Kidney (tissue), 14 donors: ENCODE results near the gene PDCD1LG2. TPM values are rescaled to one million over a fixed set of nuclear protein-coding genes. Genes with fewer than 3 reads are reported as not detected.
A peak's percentile ranks its signal among the peaks of the same experiment; 100 is the strongest.

ENCODE experiments used
- DNase-seq, 5 donors: peaks; one replicate each; pipeline ENCODE4 v3.0.0-alpha.2; 2013 to 2020
- FAIRE-seq: peaks from 2 replicates; lab custom pipeline; 2012; peaks lifted over from hg19 to GRCh38; lab: Jason Lieb, UNC
- H3K27ac ChIP-seq, 2 donors: one replicate each; pipeline ENCODE4 v1.7.0; 2013; ENCODE audit warnings: low read depth in 2 of 2, low read length in 2 of 2, inconsistent platforms in 1 of 2
- H3K27me3 ChIP-seq: one replicate; pipeline ENCODE4 v1.7.1; 2013; ENCODE audit warnings: low read length, inconsistent platforms; ENCODE audit not compliant: control insufficient read depth, insufficient read depth
- H3K36me3 ChIP-seq, 3 donors: one replicate each; pipeline versions ENCODE4 v1.7.0 to v1.7.1; 2013; ENCODE audit warnings: low read length in 3 of 3, control low read depth in 1 of 3, inconsistent platforms in 1 of 3; ENCODE audit not compliant: insufficient read depth in 3 of 3, control insufficient read depth in 2 of 3
- H3K4me1 ChIP-seq, 3 donors: one replicate each; pipeline versions ENCODE4 v1.7.0 to v1.7.1; 2013; ENCODE audit warnings: low read length in 3 of 3, inconsistent platforms in 1 of 3, low read depth in 1 of 3; ENCODE audit not compliant: control insufficient read depth in 2 of 3, insufficient read depth in 2 of 3
- H3K4me3 ChIP-seq, 3 donors: one replicate each; pipeline versions ENCODE4 v1.7.0 to v1.8.1; 2013; ENCODE audit warnings: low read length in 3 of 3, control low read depth in 1 of 3, inconsistent platforms in 1 of 3
- H3K9ac ChIP-seq, 3 donors: one replicate each; pipeline versions ENCODE4 v1.7.0 to v1.7.1; 2013; ENCODE audit warnings: low read length in 3 of 3, control low read depth in 1 of 3, inconsistent platforms in 1 of 3
- H3K9me3 ChIP-seq, 3 donors: one replicate each; pipeline versions ENCODE4 v1.7.0 to v1.7.1; 2013; ENCODE audit warnings: low read length in 3 of 3, control low read depth in 1 of 3, inconsistent platforms in 1 of 3; ENCODE audit not compliant: control insufficient read depth in 2 of 3, insufficient read depth in 1 of 3
- CTCF ChIP-seq: IDR thresholded peaks from 3 replicates; pipeline ENCODE4 v1.5.1; 2012; ENCODE audit warnings: mild to moderate bottlenecking, moderate library complexity, borderline replicate concordance; ENCODE audit not compliant: insufficient read depth; ENCODE audit errors: extremely low read depth
- intact Hi-C: fragments of 100-400 bp; cut with DNase I; formaldehyde crosslinking; loops from one replicate; pipeline ENCODE4 v1.11.1; 2022
- polyA plus RNA-seq: library from polyadenylated mRNA; stranded (reverse); fragments of 350-450 nt; fragmentation: Illumina TruSeq; extraction: RNeasy Lipid Tissue Mini Kit (QIAGEN cat#74804); gene quantifications from one replicate; pipeline ENCODE4 v1.2.3, GENCODE V29; 2014; ENCODE audit warnings: low read depth, low replicate concordance; ENCODE audit not compliant: insufficient read depth
- total RNA-seq: library from RNA; stranded (reverse); fragmentation: NEBNext Ultra II Directional; extraction: Animal tissue kit (Norgen Biotek cat#: 25700); gene quantifications from one replicate; pipeline ENCODE4 v1.2.1, GENCODE V29; 2021
- donor health status: control.
- donor health status: control.
- donor health status: control.
- donor health status: control.
- donor health status: control.
- donor health status: DM: yes; HTN: yes; CAD: no.
- donor health status: Normal renal cell carcinoma (clear cell type).

The PDCD1LG2 gene
- total and polyA plus RNA-seq, 2 donors from 2014 or later = 1.5 to 2.4 TPM

GRCh38 chr9:5610491-5610890 lies 100.2 kb downstream of the PDCD1LG2 start:
- no peak for FAIRE-seq
- no peak for DNase-seq
- H3K9ac ChIP-seq = no peak overlapping the region
- H3K36me3 ChIP-seq = no peaks in the 10 kb centered on the region
- intact Hi-C loops = no loop called here
- H3K9me3 ChIP-seq = no peaks in the 10 kb centered on the region
- no peak overlapping the region for H3K4me3 ChIP-seq
- H3K27ac ChIP-seq = no peak overlapping the region
- TF ChIP-seq CTCF = no peak
- H3K27me3 ChIP-seq = no peaks in the 10 kb centered on the region
- peaks cover 0 to 4% (median 0%) of the 10 kb centered on the region in 3 donors for H3K4me1 ChIP-seq

GRCh38 chr9:5611321-5612184 lies 101.2 kb downstream of the PDCD1LG2 start:
- intact Hi-C loops = no loop called here
- Histone ChIP-seq H3K9ac (no peak overlapping the region), H3K36me3 (no peaks in the 10 kb centered on the region), H3K4me3 (no peak overlapping the region), H3K27ac (no peak overlapping the region), H3K9me3 (no peaks in the 10 kb centered on the region), H3K27me3 (no peaks in the 10 kb centered on the region), H3K4me1 (peaks cover 0 to 4% (median 0%) of the 10 kb centered on the region in 3 donors)
- DNase-seq (peak in 2 of 5 donors; percentile 7 to 24), FAIRE-seq (no peak)
- no peak for TF ChIP-seq CTCF

- DNase-seq = no peak
- Histone ChIP-seq H3K9ac (no peak overlapping the region), H3K27ac (no peak overlapping the region), H3K4me1 (peaks cover 0 to 4% (median 0%) of the 10 kb centered on the region in 3 donors), H3K36me3 (no peaks in the 10 kb centered on the region), H3K27me3 (no peaks in the 10 kb centered on the region), H3K9me3 (no peaks in the 10 kb centered on the region), H3K4me3 (no peak overlapping the region)
- no peak for FAIRE-seq
- intact Hi-C loops = no loop called here
- no peak for TF ChIP-seq CTCF
These were observed 101.8 kb downstream of the PDCD1LG2 start for GRCh38 chr9:5612185-5612530.

DNA sequence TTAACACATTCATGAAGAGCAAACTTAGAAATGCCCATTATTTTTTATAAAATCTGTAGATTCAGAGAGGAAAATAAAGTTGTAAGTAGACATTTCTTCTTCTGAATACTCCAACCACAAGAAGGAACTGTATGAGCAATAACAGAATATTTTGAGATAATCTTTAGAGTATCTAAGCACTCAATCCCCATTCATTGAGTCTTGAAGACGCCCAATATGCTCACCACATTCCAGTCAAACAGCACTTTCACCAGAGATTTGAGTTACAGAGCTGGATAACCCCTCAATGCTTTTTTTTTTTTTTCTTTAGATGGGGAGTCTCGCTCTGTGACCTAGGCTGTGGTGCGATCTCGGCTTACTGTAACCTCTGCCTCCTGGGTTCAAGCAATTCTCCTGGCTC lies 103.9 kb downstream of the PDCD1LG2 start:
- intact Hi-C loops = no loop called here
- FAIRE-seq = no peak
- H3K4me3 ChIP-seq = no peak overlapping the region
- no peak overlapping the region for H3K27ac ChIP-seq
- no peak for TF ChIP-seq CTCF
- H3K4me1 ChIP-seq = no peaks in the 10 kb centered on the region
- DNase-seq = no peak
- H3K27me3 ChIP-seq = no peaks in the 10 kb centered on the region
- H3K9me3 ChIP-seq = no peaks in the 10 kb centered on the region
- no peaks in the 10 kb centered on the region for H3K36me3 ChIP-seq
- H3K9ac ChIP-seq = no peak overlapping the region
